Stimulated activated CD4-positive, alpha-beta T cell treated with anti-CD3 and anti-CD28 coated beads, TNF-alpha, amount 100 ng/mL, for 24 hours (primary cell): Measurements from ENCODE around the gene PARD3B.

Experiments
- DNase-seq, 3 experiments: peaks; one replicate each; pipeline ENCODE4 v3.0.0-alpha.2; 2020; ENCODE audit warnings: low read depth in 3 of 3

Gene PARD3B

GRCh38 chr2:205605638-205606304, 1060.5 kb downstream of the PARD3B start:
- DNase-seq, result no peak

DNA sequence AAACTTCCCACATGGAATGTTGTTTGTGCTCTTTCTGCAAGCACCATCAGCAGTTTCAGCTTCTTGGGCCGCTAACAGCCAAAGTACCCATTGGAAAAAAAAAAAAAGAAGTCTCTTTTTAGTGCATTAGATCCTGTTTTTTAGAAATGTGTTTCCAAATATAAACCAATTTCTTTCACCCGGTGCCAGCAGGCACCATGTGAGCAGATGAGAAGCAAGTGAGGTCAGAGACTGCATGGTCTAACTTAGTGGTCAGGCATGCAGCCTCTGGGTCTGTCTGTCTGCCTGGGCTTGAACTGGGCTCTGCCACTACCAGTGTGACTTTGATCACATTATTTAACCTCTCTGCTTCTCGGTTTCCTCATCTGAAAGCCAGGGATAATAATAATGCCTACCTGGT, 1061.9 kb downstream of the PARD3B start:
- no peak for DNase-seq

- DNase-seq, result no peak
Measured at GRCh38 chr2:205609113-205609512, 1063.8 kb downstream of the PARD3B start.

- no peak for DNase-seq
Measured at GRCh38 chr2:205610437-205610836, 1065.2 kb downstream of the PARD3B start.

GRCh38 chr2:205612636-205613035, 1067.4 kb downstream of the PARD3B start:
- peak in 2 of 3 experiments; percentile 14 to 56 for DNase-seq

GRCh38 chr2:205613970-205614559, 1068.8 kb downstream of the PARD3B start:
- no peak for DNase-seq

- no peak for DNase-seq
Measured at GRCh38 chr2:205614965-205615364, 1069.7 kb downstream of the PARD3B start.

- DNase-seq, result no peak
Measured at GRCh38 chr2:205617905-205618304, 1072.6 kb downstream of the PARD3B start.

DNA sequence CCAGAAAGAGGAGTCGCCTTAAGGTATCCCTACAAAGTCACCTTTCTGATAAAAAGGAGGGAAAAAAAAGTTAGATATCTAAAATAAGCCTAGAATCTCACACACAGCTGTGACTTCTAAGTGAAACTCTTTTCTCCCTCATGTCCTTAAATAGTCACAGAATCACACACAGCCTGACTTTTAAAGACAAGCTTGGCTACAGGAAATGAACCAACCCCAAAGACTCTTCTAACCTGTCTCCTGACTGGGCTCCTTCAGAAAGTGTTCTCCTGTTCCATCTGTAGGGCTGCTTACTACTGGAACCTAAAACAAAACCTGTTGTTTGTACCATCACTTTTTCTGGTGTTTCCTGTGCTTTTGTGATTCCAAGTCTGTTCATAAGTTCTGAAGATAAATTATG, 1074.3 kb downstream of the PARD3B start:
- no peak for DNase-seq

GRCh38 chr2:205627085-205627484, 1081.8 kb downstream of the PARD3B start:
- no peak for DNase-seq

DNA sequence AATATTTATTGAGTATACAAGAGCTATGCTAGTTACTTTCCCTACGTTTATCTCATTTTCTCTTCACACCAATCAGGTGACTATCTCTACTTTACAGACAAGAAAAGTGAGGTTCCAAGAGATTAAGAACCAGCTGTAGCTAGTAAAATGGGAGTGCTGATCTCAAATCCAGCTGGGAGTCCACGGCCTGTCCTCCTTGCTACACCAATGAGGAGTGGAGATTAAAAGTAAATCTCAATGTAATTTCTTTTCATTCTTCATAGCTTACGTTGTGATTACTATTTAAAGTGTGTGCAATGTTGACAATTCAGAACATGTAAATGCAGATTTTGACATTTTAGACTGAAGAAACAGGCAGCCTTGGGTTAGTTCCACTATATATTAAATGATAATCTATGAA, 1083.1 kb downstream of the PARD3B start:
- DNase-seq, result no peak

DNA sequence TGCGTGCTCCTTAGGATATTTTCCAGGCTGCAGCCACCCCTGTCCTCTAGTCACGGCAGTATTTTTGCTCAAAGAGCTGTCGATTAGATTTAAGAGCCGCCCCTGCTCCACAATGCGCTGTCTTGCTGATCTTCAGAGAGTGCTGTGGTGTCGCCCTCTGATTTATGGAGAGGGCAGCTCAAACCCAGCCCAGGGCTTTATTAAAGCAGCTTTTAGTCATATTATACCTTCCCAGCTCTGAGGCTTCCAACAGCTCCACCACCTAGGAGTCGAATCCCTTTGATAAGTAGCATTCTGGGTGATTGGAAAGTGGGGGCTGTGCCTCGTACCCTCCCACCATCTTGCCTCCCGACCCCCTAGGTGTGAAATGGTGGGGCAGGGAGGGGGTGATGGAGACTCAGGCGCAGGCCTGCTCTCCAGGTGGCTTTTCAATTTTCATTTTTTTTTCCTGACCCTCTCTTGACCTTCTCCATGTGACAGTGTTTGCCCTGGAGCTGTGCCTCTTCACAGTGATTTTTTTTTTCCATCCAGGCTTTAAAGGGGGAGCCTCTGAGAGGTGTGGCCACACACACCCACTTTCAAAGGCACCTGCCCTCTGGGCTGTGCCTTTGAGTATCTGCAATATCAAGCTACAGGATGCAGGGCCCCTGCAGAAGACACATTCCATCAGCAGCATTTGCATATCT, 1084.0 kb downstream of the PARD3B start:
- DNase-seq, result no peak

DNA sequence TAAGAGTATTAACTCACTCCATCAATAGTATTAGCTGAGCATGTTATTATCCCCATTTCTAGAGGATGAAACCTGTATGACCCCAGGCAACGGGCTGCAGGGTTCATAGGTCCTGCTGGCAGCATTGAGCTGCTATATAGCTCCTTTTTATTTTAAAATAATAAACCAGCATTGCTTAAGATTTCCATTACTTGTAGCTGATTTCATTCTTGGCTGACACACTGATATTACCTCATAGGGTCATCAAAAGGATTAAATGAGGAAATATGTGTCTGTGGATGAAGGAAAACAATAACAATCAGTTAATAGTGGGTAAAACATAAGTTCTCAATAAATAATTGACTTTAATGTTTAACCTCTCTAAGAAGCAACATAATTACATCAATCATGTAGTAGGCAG, 1088.7 kb downstream of the PARD3B start:
- no peak for DNase-seq

DNA sequence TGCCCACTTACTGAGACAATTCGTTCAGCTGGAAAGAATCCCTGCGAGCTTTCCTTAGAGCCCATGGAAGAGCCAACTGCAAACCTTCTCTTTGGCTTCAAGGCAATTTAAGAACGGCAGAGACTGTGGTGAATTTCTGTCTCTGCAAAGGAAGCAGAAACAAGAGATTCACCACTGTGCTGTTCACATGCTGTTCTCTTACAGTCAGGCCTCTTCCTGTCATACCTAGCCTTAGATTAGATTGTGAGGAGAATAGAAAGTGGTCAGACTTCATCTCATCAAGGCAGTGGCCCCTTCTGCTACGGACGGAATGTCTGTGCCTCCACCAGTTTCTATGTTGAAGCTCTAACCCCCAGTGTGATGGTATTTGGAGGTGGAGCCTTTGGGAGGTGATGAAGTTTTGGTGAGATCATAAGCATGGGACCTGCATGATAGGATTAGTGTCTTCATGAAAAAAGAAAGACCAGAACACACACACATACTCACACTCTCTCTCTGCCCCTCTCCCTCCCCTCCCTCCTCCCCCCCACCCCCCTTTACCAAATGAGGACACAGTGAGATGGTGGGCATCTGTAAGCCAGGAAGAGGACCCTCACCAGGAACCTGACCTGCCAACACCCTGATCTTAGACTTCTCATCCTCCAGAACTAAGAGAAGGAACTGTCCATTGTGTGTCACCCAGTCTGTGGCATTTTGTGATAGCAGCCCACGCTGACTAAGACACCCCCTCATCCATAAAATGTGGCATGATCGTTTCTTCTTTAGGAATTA, 1091.5 kb downstream of the PARD3B start:
- no peak for DNase-seq

- no peak for DNase-seq
Measured at GRCh38 chr2:205637320-205637602, 1092.0 kb downstream of the PARD3B start.

GRCh38 chr2:205637779-205638503, 1092.7 kb downstream of the PARD3B start:
- DNase-seq, result no peak

DNA sequence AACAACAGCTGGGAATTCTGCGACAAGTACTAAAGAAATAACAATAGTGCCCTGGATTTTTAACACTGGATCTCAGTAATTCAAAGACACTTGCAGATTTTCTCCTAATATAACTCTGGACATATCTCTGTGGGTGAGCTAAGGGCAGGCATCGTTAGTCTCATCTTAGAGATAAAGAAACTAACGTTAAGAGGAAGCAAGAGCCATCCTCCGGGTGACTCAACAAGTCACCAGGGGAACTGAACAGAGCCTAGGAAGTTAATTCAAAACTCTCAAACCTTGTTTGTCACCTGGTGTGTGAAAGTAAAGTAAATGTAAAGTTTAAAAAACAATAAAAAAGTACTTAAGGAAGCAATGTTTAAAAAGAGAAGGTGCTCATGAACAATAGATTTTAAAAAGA, 1095.4 kb downstream of the PARD3B start:
- no peak for DNase-seq

- DNase-seq, result no peak
Measured at GRCh38 chr2:205642599-205643356, 1097.5 kb downstream of the PARD3B start.

DNA sequence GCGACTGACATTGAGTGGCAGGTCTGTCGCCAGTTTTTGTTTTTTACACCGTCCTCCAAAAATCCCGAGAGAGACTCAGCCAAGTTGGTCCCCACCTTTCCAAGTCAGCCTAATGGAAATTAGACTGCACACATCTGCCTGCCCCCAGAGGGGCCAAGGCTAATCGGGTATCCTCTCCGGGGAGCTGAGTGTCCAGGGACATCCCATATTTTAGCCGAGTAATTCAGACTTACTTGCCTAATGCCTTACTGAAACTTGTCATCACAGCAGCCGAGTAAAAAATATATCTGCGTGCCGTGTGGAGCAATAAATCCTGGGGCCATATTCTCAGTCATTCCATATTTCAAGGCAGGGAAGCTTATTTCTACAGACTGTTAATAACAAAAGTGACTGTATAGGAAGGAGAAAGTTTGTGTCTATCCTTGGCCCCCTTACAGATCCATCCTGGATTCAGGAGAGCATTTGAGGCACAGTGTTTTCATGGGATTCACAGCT, 1098.2 kb downstream of the PARD3B start:
- no peak for DNase-seq

DNA sequence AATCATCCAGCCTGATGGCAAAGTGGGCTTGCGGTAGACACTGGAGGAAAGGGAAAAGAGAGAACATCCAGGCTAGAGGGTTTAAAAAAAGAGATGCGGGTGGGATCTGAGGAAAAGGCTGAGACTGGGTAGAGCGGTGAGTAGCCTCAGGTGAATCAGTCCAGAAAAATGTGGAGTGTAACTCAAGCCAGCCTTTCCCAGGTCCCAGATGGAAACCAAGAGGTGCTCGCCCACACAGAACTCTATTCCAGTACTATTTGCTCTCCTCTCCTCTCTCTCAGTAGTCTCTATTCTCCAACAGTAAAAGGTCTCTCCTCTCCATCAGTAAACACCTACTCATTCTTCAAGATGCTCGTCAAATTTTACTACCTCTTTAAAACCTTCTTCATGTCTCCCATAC, 1098.7 kb downstream of the PARD3B start:
- DNase-seq, result no peak

- no peak for DNase-seq
Measured at GRCh38 chr2:205646680-205647079, 1101.4 kb downstream of the PARD3B start.
